Gastroesophageal sphincter (tissue), 4 donors: Measurements from ENCODE around the gene NSUN2. TPM values are rescaled to one million over a fixed set of nuclear protein-coding genes. Genes with fewer than 3 reads are reported as not detected.

Experiments
- ATAC-seq: fragments of 150-250 bp; one replicate; pipeline ENCODE4 v1.9.1; 2016; ENCODE audit warnings: mild to moderate bottlenecking, moderate library complexity
- H3K27ac ChIP-seq, 4 donors: fragments of 200-600 bp; sonication (generic) in 3 of 4; 1 replicate in 3 of 4; 2 replicates in 1 of 4; pipeline ENCODE4 v1.5.1; 2016 to 2019
- H3K27me3 ChIP-seq: fragments of 200-600 bp; sonication (generic); one replicate; pipeline ENCODE4 v1.5.1; 2019
- H3K36me3 ChIP-seq, 2 donors: fragments of 200-600 bp; sonication (generic); one replicate each; pipeline ENCODE4 v1.5.1; 2019; ENCODE audit warnings: control low read depth in 1 of 2
- H3K4me1 ChIP-seq, 3 donors: fragments of 200-600 bp; sonication (generic); 1 replicate in 2 of 3; 2 replicates in 1 of 3; pipeline ENCODE4 v1.5.1; 2016 to 2019; ENCODE audit warnings: control low read depth in 2 of 3
- H3K4me3 ChIP-seq, 2 donors: fragments of 200-600 bp; sonication (generic); one replicate each; pipeline ENCODE4 v1.5.1; 2019; ENCODE audit warnings: mild to moderate bottlenecking in 1 of 2, moderate library complexity in 1 of 2
- H3K9me3 ChIP-seq, 3 donors: fragments of 200-600 bp; sonication (generic); one replicate each; pipeline ENCODE4 v1.5.1; 2017 to 2019; ENCODE audit warnings: control low read depth in 2 of 3
- CTCF ChIP-seq, 4 experiments: fragments of 200-600 bp in 2 of 4; fragments of 450-650 bp in 2 of 4; sonication (generic) in 1 of 4; IDR thresholded peaks; one replicate each; pipeline ENCODE4 v1.5.1; 2017 to 2019; ENCODE audit warnings: antibody characterized with exemption in 4 of 4, mild to moderate bottlenecking in 2 of 4, moderate library complexity in 2 of 4
- EP300 ChIP-seq: sonication (generic); formaldehyde crosslinking; IDR thresholded peaks from one replicate; pipeline ENCODE4 v1.6.1; 2017; ENCODE audit warnings: antibody characterized with exemption, mild to moderate bottlenecking
- POLR2A ChIP-seq, 2 donors: fragments of 450-650 bp; IDR thresholded peaks; one replicate each; pipeline ENCODE4 v1.6.1; 2017; ENCODE audit warnings: antibody characterized with exemption in 2 of 2, mild to moderate bottlenecking in 2 of 2, moderate library complexity in 1 of 2
- POLR2AphosphoS5 ChIP-seq: sonication (generic); formaldehyde crosslinking; IDR thresholded peaks from one replicate; pipeline ENCODE4 v1.6.1; 2017; ENCODE audit warnings: antibody characterized with exemption
- WGBS, 2 donors: methylation state at CpG; one replicate each; pipeline ENCODE4 v1.1.5; 2018; ENCODE audit warnings: low coverage in 1 of 2; 5-methylcytosine and 5-hydroxymethylcytosine counted together
- total RNA-seq, 4 donors: library from RNA; depleted of rRNA; stranded (reverse); fragments of >200 nt; gene quantifications; one replicate each; pipeline ENCODE4 v1.1.0, GENCODE V29; 2016

Gene NSUN2
- total RNA-seq, 4 donors from 2014 or later, result 34.0 to 50.3 (median 43.6) TPM

GRCh38 chr5:6553972-6554371, 78.9 kb downstream of the NSUN2 start:
- Histone ChIP-seq H3K9me3 (no peaks in the 10 kb centered on the region), H3K27me3 (peaks cover 45% of the 10 kb centered on the region), H3K27ac (no peak overlapping the region), H3K4me3 (no peak overlapping the region), H3K36me3 (no peaks in the 10 kb centered on the region), H3K4me1 (no peaks in the 10 kb centered on the region)
- ATAC-seq, result no peak
- 79 to 82% methylated on average over 2 to 6 of the region's 11 CpGs for WGBS, 2 donors
- TF ChIP-seq POLR2AphosphoS5 (no peak), CTCF (IDR thresholded peaks at IDR 0.05) (no peak), EP300 (no peak), POLR2A (IDR thresholded peaks at IDR 0.05) (no peak)

GRCh38 chr5:6552612-6553011, 80.2 kb downstream of the NSUN2 start:
- Histone ChIP-seq H3K4me3 (no peak overlapping the region), H3K36me3 (no peaks in the 10 kb centered on the region), H3K4me1 (no peaks in the 10 kb centered on the region), H3K27ac (no peak overlapping the region), H3K27me3 (peaks cover 45% of the 10 kb centered on the region), H3K9me3 (no peaks in the 10 kb centered on the region)
- no peak for ATAC-seq
- WGBS, 2 donors, result 93% methylated on average over 3 of the region's 7 CpGs; no CpG with 5 or more reads in 1 of the 2 donors
- no peak for TF ChIP-seq EP300
- TF ChIP-seq POLR2AphosphoS5, result no peak

DNA sequence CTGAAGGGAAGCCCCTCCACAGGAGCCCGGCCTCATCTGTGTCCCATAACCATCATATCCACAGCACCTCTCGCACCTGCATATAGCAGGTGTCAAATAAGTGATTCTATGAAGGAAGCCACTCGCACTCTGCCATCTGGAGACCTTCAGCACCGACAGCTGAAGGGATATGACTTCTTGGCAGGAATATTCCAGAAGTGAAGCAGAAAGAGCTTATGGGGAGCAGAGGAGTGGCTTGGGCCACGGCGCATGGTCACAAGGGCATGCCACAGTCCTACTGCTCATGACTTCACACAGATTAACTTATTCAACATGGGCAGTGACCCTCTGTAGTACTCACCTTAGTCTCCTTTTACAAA, 80.9 kb downstream of the NSUN2 start:
- no peaks in the 10 kb centered on the region for H3K36me3 ChIP-seq
- ATAC-seq, result no peak
- H3K4me3 ChIP-seq, result no peak overlapping the region
- H3K9me3 ChIP-seq, result no peaks in the 10 kb centered on the region
- no peak overlapping the region for H3K27ac ChIP-seq
- WGBS, 2 donors, result no CpG with 5 or more reads among the region's 6 CpGs
- H3K4me1 ChIP-seq, result no peaks in the 10 kb centered on the region
- TF ChIP-seq POLR2A (IDR thresholded peaks at IDR 0.05), result no peak
- no peak for TF ChIP-seq EP300
- no peak for TF ChIP-seq POLR2AphosphoS5
- no peak for TF ChIP-seq CTCF (IDR thresholded peaks at IDR 0.05)
- H3K27me3 ChIP-seq, result peaks cover 39% of the 10 kb centered on the region

- no peak overlapping the region for H3K4me3 ChIP-seq
- WGBS, 2 donors, result 83 to 85% methylated on average over 5 to 6 of the region's 17 CpGs
- ATAC-seq, result no peak
These were observed 81.4 kb downstream of the NSUN2 start for GRCh38 chr5:6551287-6551954.

DNA sequence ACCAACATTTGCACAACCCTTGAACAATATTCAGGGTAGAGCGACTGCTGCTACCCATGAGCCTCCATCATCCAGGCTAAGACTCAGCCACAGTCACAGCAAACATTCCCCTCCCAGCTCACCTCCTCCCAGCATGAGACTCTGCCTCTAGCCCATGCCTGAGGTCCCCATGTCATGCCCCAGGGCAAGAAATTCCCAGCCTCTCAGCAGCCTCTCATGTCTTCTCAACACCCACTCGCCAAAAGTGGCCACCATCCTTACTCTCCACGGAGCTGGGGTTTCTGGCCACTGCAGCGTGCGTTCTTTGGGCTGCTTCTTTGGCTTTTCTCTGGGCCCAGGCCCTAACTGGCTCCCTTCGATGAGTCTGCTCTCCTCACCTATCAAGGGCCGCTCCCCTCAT, 82.2 kb downstream of the NSUN2 start:
- Histone ChIP-seq H3K9me3 (no peaks in the 10 kb centered on the region), H3K27ac (no peak overlapping the region), H3K36me3 (no peaks in the 10 kb centered on the region), H3K4me3 (no peak overlapping the region), H3K27me3 (peaks cover 31% of the 10 kb centered on the region), H3K4me1 (peaks cover 0 to 6% (median 0%) of the 10 kb centered on the region in 3 donors)
- 84 to 90% methylated on average over 7 of the region's 7 CpGs for WGBS, 2 donors
- TF ChIP-seq EP300 (no peak), CTCF (IDR thresholded peaks at IDR 0.05) (no peak), POLR2A (IDR thresholded peaks at IDR 0.05) (no peak), POLR2AphosphoS5 (no peak)
- ATAC-seq, result no peak

More at GRCh38 chr5:6551287-6551954, 81.4 kb downstream of the NSUN2 start:
- H3K27ac ChIP-seq, result no peak overlapping the region
- H3K36me3 ChIP-seq, result no peaks in the 10 kb centered on the region
- no peak for TF ChIP-seq CTCF (IDR thresholded peaks at IDR 0.05)
- no peak for TF ChIP-seq POLR2AphosphoS5
- no peak for TF ChIP-seq EP300
- no peak for TF ChIP-seq POLR2A (IDR thresholded peaks at IDR 0.05)
- no peaks in the 10 kb centered on the region for H3K4me1 ChIP-seq
- H3K27me3 ChIP-seq, result peaks cover 33% of the 10 kb centered on the region
- no peaks in the 10 kb centered on the region for H3K9me3 ChIP-seq

Other genes with a start within 250 kb of the NSUN2 start
- gene UBE2QL1, start 184.2 kb downstream of the NSUN2 start, total RNA-seq, result 1 to 10 TPM in 1 of 4 donors, under 1 TPM in 3; 0.15 to 1.4 (median 0.28) TPM
- gene SRD5A1, start 396 bp upstream of the NSUN2 start, total RNA-seq, result 1 to 10 TPM; 2.2 to 5.6 (median 3.4) TPM
- 10 to 100 TPM; 15.8 to 21.3 (median 17.3) TPM for gene TENT4A, start 80.4 kb upstream of the NSUN2 start, total RNA-seq